GM23248 (cell line): Measurements from ENCODE around the gene RELN. TPM values are rescaled to one million over a fixed set of nuclear protein-coding genes. Genes with fewer than 3 reads are reported as not detected.

Experiments
- DNase-seq: peaks from one replicate; pipeline ENCODE4 v3.0.0-alpha.2; 2015
- H2AFZ ChIP-seq: fragments of 200-600 bp; sonication (generic); 2 replicates; pipeline ENCODE4 v1.6.1; 2016; ENCODE audit warnings: antibody characterized with exemption
- H3F3A ChIP-seq: fragments of 200-600 bp; sonication (generic); 2 replicates; pipeline ENCODE4 v1.6.1; 2016; ENCODE audit warnings: mild to moderate bottlenecking, antibody characterized with exemption, mixed run types; ENCODE audit not compliant: insufficient read depth
- H3K27ac ChIP-seq: fragments of 200-600 bp; sonication (generic); 2 replicates; pipeline ENCODE4 v1.5.1; 2016; ENCODE audit warnings: mild to moderate bottlenecking
- H3K27me3 ChIP-seq: fragments of 200-600 bp; sonication (generic); replicated peaks from 2 replicates; pipeline ENCODE4 v1.6.1; 2016; ENCODE audit warnings: mild to moderate bottlenecking; ENCODE audit not compliant: insufficient read depth
- H3K36me3 ChIP-seq: fragments of 200-600 bp; sonication (generic); 2 replicates; pipeline ENCODE4 v1.6.1; 2016; ENCODE audit warnings: low read depth, mild to moderate bottlenecking
- H3K4me1 ChIP-seq: fragments of 200-600 bp; sonication (generic); 2 replicates; pipeline ENCODE4 v1.6.1; 2016; ENCODE audit warnings: mild to moderate bottlenecking; ENCODE audit not compliant: insufficient read depth
- H3K4me2 ChIP-seq: fragments of 200-600 bp; sonication (generic); one replicate; pipeline ENCODE4 v1.6.1; 2016; ENCODE audit warnings: mild to moderate bottlenecking; ENCODE audit not compliant: unreplicated experiment
- H3K4me3 ChIP-seq: fragments of 200-600 bp; sonication (generic); 2 replicates; pipeline ENCODE4 v1.5.1; 2016; ENCODE audit warnings: mild to moderate bottlenecking
- H3K79me2 ChIP-seq: fragments of 200-600 bp; sonication (generic); 2 replicates; pipeline ENCODE4 v1.6.1; 2016; ENCODE audit warnings: mild to moderate bottlenecking; ENCODE audit not compliant: insufficient read depth
- H3K9ac ChIP-seq: fragments of 200-600 bp; sonication (generic); 2 replicates; pipeline ENCODE4 v1.6.1; 2016; ENCODE audit warnings: mild to moderate bottlenecking
- H3K9me2 ChIP-seq: fragments of 200-600 bp; sonication (generic); 2 replicates; pipeline ENCODE4 v1.6.1; 2016; ENCODE audit warnings: mixed run types, mild to moderate bottlenecking, moderate library complexity; ENCODE audit not compliant: insufficient read depth
- H3K9me3 ChIP-seq: fragments of 200-600 bp; sonication (generic); one replicate; pipeline ENCODE4 v1.6.1; 2017; ENCODE audit warnings: low read depth
- H4K20me1 ChIP-seq: fragments of 200-600 bp; sonication (generic); 2 replicates; pipeline ENCODE4 v1.6.0; 2016; ENCODE audit not compliant: insufficient read depth
- EZH2 ChIP-seq: fragments of 200-600 bp; sonication (generic); IDR thresholded peaks from 2 replicates; pipeline ENCODE4 v1.6.1; 2018; ENCODE audit warnings: antibody characterized with exemption, mild to moderate bottlenecking; ENCODE audit not compliant: insufficient read depth, poor library complexity, severe bottlenecking
- EZH2phosphoT487 ChIP-seq: fragments of 200-600 bp; sonication (generic); IDR thresholded peaks from 2 replicates; pipeline ENCODE4 v1.6.1; 2018; ENCODE audit warnings: antibody characterized with exemption, moderate library complexity, mild to moderate bottlenecking, low read depth; ENCODE audit not compliant: insufficient read depth
- WGBS, 2 experiments: methylation state at CpG; one replicate each; pipeline ENCODE4 v1.1.6; 2015 to 2017; ENCODE audit warnings: low lambda C conversion rate in 2 of 2, low coverage in 1 of 2; ENCODE audit errors: missing lambda C conversion rate in 2 of 2; 5-methylcytosine and 5-hydroxymethylcytosine counted together
- in situ Hi-C: fragments of 300-500 bp; cut with MboI; formaldehyde crosslinking; loops from 2 replicates; pipeline ENCODE4 v1.15.0; 2020
- polyA plus RNA-seq: library from polyadenylated mRNA; unstranded; fragments of >200 nt; fragmentation: Nextera tagmentation; extraction: Ambion mirVana; gene quantifications from 2 replicates; pipeline ENCODE4 v1.2.1, GENCODE V29; 2016
- total RNA-seq: library from RNA; depleted of rRNA; stranded (reverse); fragments of >200 nt; shearing (Covaris generic); gene quantifications from 2 replicates; pipeline ENCODE4 v1.2.3, GENCODE V29; 2014

The RELN gene
- total and polyA plus RNA-seq, 2 experiments from 2014 or later = 0.76 to 0.97 TPM

- peak; percentile 70 for DNase-seq
- Histone ChIP-seq H4K20me1 (no peaks in the 10 kb centered on the region), H3K9me2 (no peaks in the 10 kb centered on the region), H3K27me3 (no peaks in the 10 kb centered on the region), H3K4me3 (no peak overlapping the region), H3K27ac (peak overlapping the region; percentile 1; the same call in 1 of the 2 replicates), H3K9ac (no peak overlapping the region), H3K9me3 (peaks cover 5% of the 10 kb centered on the region), H2AFZ (peak overlapping the region; percentile 37), H3K4me2 (peak overlapping the region; percentile 4), H3K79me2 (no peaks in the 10 kb centered on the region), H3K36me3 (no peaks in the 10 kb centered on the region), H3K4me1 (peaks cover 48% of the 10 kb centered on the region), H3F3A (peaks cover 43% of the 10 kb centered on the region)
- in situ Hi-C loops = no loop called here
- WGBS, 2 experiments = 51 to 53% methylated on average over 5 of the region's 5 CpGs
- TF ChIP-seq EZH2phosphoT487 (no peak), EZH2 (no peak)
Observed at GRCh38 chr7:103640031-103640779, 349.3 kb downstream of the RELN start.

GRCh38 chr7:103637726-103638125 is 351.7 kb downstream of the RELN start:
- Histone ChIP-seq H3K4me3 (0 out of 2 replicates have a peak overlapping the region, but pooled peaks have one; percentile 5), H3K9ac (peak overlapping the region; percentile 38), H3F3A (peaks cover 43% of the 10 kb centered on the region), H3K9me2 (no peaks in the 10 kb centered on the region), H3K27ac (peak overlapping the region; percentile 89), H3K79me2 (no peaks in the 10 kb centered on the region), H3K27me3 (no peaks in the 10 kb centered on the region), H3K4me2 (peak overlapping the region; percentile 51), H3K4me1 (peaks cover 64% of the 10 kb centered on the region), H3K36me3 (no peaks in the 10 kb centered on the region), H3K9me3 (no peaks in the 10 kb centered on the region), H2AFZ (no peak overlapping the region), H4K20me1 (no peaks in the 10 kb centered on the region)
- peak; percentile 69 for DNase-seq
- 14 to 15% methylated on average over 3 of the region's 3 CpGs for WGBS, 2 experiments
- in situ Hi-C loops = no loop called here
- TF ChIP-seq EZH2 (no peak), EZH2phosphoT487 (no peak)

DNA sequence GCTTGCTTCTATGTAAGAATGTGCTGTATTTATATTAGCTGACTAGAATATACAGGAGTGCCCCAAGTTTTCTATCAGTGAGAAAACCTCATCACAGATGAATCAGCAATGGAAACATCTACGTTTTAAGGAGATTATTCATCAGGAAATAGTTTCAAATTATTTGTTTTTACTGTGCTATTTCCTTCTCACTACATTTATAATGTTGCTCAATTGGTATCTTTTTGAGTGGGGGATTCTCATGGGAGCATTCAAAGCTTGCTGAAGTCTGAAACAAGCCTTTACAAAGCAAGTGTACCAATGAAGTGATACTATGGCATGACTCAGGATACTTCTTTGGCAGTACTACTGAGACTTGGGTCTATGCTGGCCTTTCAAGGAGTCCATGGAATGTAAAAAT is 352.4 kb downstream of the RELN start:
- 0 to 3% methylated on average over 1 of the region's 1 CpG for WGBS, 2 experiments
- H3K27ac ChIP-seq = peak overlapping the region; percentile 89
- TF ChIP-seq EZH2 (no peak), EZH2phosphoT487 (no peak)
- H3K4me3 ChIP-seq = 0 out of 2 replicates have a peak overlapping the region, but pooled peaks have one; percentile 5
- peaks cover 70% of the 10 kb centered on the region for H3K4me1 ChIP-seq
- peaks cover 43% of the 10 kb centered on the region for H3F3A ChIP-seq
- no peaks in the 10 kb centered on the region for H3K79me2 ChIP-seq
- H3K9me2 ChIP-seq = no peaks in the 10 kb centered on the region
- H2AFZ ChIP-seq = no peak overlapping the region
- peak overlapping the region; percentile 51 for H3K4me2 ChIP-seq
- peak overlapping the region; percentile 38 for H3K9ac ChIP-seq
- DNase-seq = peak; percentile 89
- in situ Hi-C loops = no loop called here
- no peaks in the 10 kb centered on the region for H3K9me3 ChIP-seq
- no peaks in the 10 kb centered on the region for H4K20me1 ChIP-seq
- no peaks in the 10 kb centered on the region for H3K27me3 ChIP-seq
- H3K36me3 ChIP-seq = no peaks in the 10 kb centered on the region

DNA sequence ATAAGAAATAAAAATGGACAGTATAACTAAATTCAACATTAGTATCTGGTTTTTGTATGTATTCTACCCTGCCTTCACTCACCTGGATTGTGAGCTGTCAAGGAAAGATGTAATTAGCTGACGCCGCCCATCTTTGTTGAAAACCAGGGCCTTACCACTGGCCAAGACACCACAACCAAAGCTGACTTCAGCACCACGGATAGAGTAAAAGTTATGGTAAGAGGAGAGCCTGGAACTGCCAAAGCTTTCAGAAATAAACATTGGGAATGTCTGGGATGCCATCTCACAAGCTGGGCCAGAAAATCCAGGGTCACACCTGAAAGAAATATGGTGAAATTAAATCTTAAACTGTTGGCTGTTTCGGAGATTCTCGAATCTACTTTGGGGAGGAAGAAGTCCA is 353.3 kb downstream of the RELN start:
- WGBS, 2 experiments = 85 to 87% methylated on average over 5 of the region's 5 CpGs

More for the DNA sequence above, 353.3 kb downstream of the RELN start:
- peak; percentile 47 for DNase-seq
- TF ChIP-seq EZH2phosphoT487 (no peak), EZH2 (no peak)
- Histone ChIP-seq H3K36me3 (no peaks in the 10 kb centered on the region), H3K27me3 (no peaks in the 10 kb centered on the region), H3K4me2 (no peak overlapping the region), H3K79me2 (no peaks in the 10 kb centered on the region), H3F3A (peaks cover 43% of the 10 kb centered on the region), H3K27ac (peak overlapping the region; percentile 89; the same call in 1 of the 2 replicates), H3K9ac (no peak overlapping the region), H3K9me2 (no peaks in the 10 kb centered on the region), H3K4me1 (peaks cover 72% of the 10 kb centered on the region), H2AFZ (no peak overlapping the region), H3K4me3 (no peak overlapping the region), H3K9me3 (no peaks in the 10 kb centered on the region), H4K20me1 (no peaks in the 10 kb centered on the region)
- in situ Hi-C loops = no loop called here
